ENCODE data around the gene SLC25A41. TPM values are rescaled to one million over a fixed set of nuclear protein-coding genes. Genes with fewer than 3 reads are reported as not detected.

The SLC25A41 gene
- total RNA-seq, 1 donor from 2014 or later = 0.30 TPM

GRCh38 chr19:6417713-6418561, 15.6 kb downstream of the SLC25A41 start:
- peaks cover 9% of the 10 kb centered on the region for H3K4me1 Mint-ChIP-seq (ENCODE audit: low read depth)
- peaks cover 82% of the 10 kb centered on the region for H3K36me3 Mint-ChIP-seq (ENCODE audit: low read depth)
- no peak overlapping the region for H3K4me3 Mint-ChIP-seq (ENCODE audit: low read depth)
- DNase-seq (ENCODE audit: low spot score) = no peak
- no peaks in the 10 kb centered on the region for H3K9me3 Mint-ChIP-seq
- no peak overlapping the region for H3K27ac Mint-ChIP-seq
- H3K27me3 Mint-ChIP-seq (ENCODE audit: low read depth) = no peaks in the 10 kb centered on the region
- intact Hi-C loops (cut with micrococcal nuclease) = no loop called here

GRCh38 chr19:6416658-6417405, 16.7 kb downstream of the SLC25A41 start:
- Mint-ChIP-seq H3K4me3 (ENCODE audit: low read depth) (no peak overlapping the region), H3K9me3 (no peaks in the 10 kb centered on the region), H3K27me3 (ENCODE audit: low read depth) (no peaks in the 10 kb centered on the region), H3K36me3 (ENCODE audit: low read depth) (peaks cover 71% of the 10 kb centered on the region), H3K27ac (no peak overlapping the region), H3K4me1 (ENCODE audit: low read depth) (peaks cover 2% of the 10 kb centered on the region)
- no peak for DNase-seq (ENCODE audit: low spot score)
- intact Hi-C loops (cut with micrococcal nuclease) = no loop called here

GRCh38 chr19:6415591-6416190, 17.9 kb downstream of the SLC25A41 start:
- no peaks in the 10 kb centered on the region for H3K9me3 Mint-ChIP-seq
- intact Hi-C loops (cut with micrococcal nuclease) = no loop called here
- peaks cover 60% of the 10 kb centered on the region for H3K36me3 Mint-ChIP-seq (ENCODE audit: low read depth)
- no peaks in the 10 kb centered on the region for H3K4me1 Mint-ChIP-seq (ENCODE audit: low read depth)
- DNase-seq (ENCODE audit: low spot score) = no peak
- no peaks in the 10 kb centered on the region for H3K27me3 Mint-ChIP-seq (ENCODE audit: low read depth)
- H3K4me3 Mint-ChIP-seq (ENCODE audit: low read depth) = no peak overlapping the region
- H3K27ac Mint-ChIP-seq = no peak overlapping the region

GRCh38 chr19:6414793-6415590, 18.6 kb downstream of the SLC25A41 start:
- intact Hi-C loops (cut with micrococcal nuclease) = no loop called here
- no peak overlapping the region for H3K27ac Mint-ChIP-seq
- no peak overlapping the region for H3K4me3 Mint-ChIP-seq (ENCODE audit: low read depth)
- H3K36me3 Mint-ChIP-seq (ENCODE audit: low read depth) = peaks cover 53% of the 10 kb centered on the region
- no peaks in the 10 kb centered on the region for H3K27me3 Mint-ChIP-seq (ENCODE audit: low read depth)
- no peaks in the 10 kb centered on the region for H3K4me1 Mint-ChIP-seq (ENCODE audit: low read depth)
- DNase-seq (ENCODE audit: low spot score) = no peak
- no peaks in the 10 kb centered on the region for H3K9me3 Mint-ChIP-seq

- H3K27ac Mint-ChIP-seq = no peak overlapping the region
- intact Hi-C loops (cut with micrococcal nuclease) = no loop called here
- H3K27me3 Mint-ChIP-seq (ENCODE audit: low read depth) = no peaks in the 10 kb centered on the region
- DNase-seq (ENCODE audit: low spot score) = no peak
- H3K9me3 Mint-ChIP-seq = no peaks in the 10 kb centered on the region
- H3K36me3 Mint-ChIP-seq (ENCODE audit: low read depth) = peaks cover 46% of the 10 kb centered on the region
- H3K4me1 Mint-ChIP-seq (ENCODE audit: low read depth) = no peaks in the 10 kb centered on the region
- no peak overlapping the region for H3K4me3 Mint-ChIP-seq (ENCODE audit: low read depth)
Observed at GRCh38 chr19:6413721-6414643, 19.6 kb downstream of the SLC25A41 start.

GRCh38 chr19:6413291-6413690, 20.3 kb downstream of the SLC25A41 start:
- H3K27ac Mint-ChIP-seq = no peak overlapping the region

GRCh38 chr19:6412447-6413091, 21.0 kb downstream of the SLC25A41 start:
- no peaks in the 10 kb centered on the region for H3K27me3 Mint-ChIP-seq (ENCODE audit: low read depth)
- no peak for DNase-seq (ENCODE audit: low spot score)
- H3K27ac Mint-ChIP-seq = no peak overlapping the region
- H3K4me1 Mint-ChIP-seq (ENCODE audit: low read depth) = no peaks in the 10 kb centered on the region
- no peaks in the 10 kb centered on the region for H3K9me3 Mint-ChIP-seq
- H3K36me3 Mint-ChIP-seq (ENCODE audit: low read depth) = peaks cover 32% of the 10 kb centered on the region
- intact Hi-C loops (cut with micrococcal nuclease) = no loop called here
- no peak overlapping the region for H3K4me3 Mint-ChIP-seq (ENCODE audit: low read depth)

More at GRCh38 chr19:6413291-6413690, 20.3 kb downstream of the SLC25A41 start:
- Mint-ChIP-seq H3K36me3 (ENCODE audit: low read depth) (peaks cover 39% of the 10 kb centered on the region), H3K4me3 (ENCODE audit: low read depth) (no peak overlapping the region), H3K4me1 (ENCODE audit: low read depth) (no peaks in the 10 kb centered on the region), H3K27me3 (ENCODE audit: low read depth) (no peaks in the 10 kb centered on the region), H3K9me3 (no peaks in the 10 kb centered on the region)
- DNase-seq (ENCODE audit: low spot score) = no peak
- intact Hi-C loops (cut with micrococcal nuclease) = no loop called here

GRCh38 chr19:6412061-6412446, 21.5 kb downstream of the SLC25A41 start:
- H3K9me3 Mint-ChIP-seq = no peaks in the 10 kb centered on the region
- H3K4me3 Mint-ChIP-seq (ENCODE audit: low read depth) = no peak overlapping the region
- DNase-seq (ENCODE audit: low spot score) = no peak
- peaks cover 27% of the 10 kb centered on the region for H3K36me3 Mint-ChIP-seq (ENCODE audit: low read depth)
- intact Hi-C loops (cut with micrococcal nuclease) = no loop called here
- H3K27ac Mint-ChIP-seq = no peak overlapping the region
- no peaks in the 10 kb centered on the region for H3K27me3 Mint-ChIP-seq (ENCODE audit: low read depth)
- H3K4me1 Mint-ChIP-seq (ENCODE audit: low read depth) = no peaks in the 10 kb centered on the region

GRCh38 chr19:6409346-6409745, 24.2 kb downstream of the SLC25A41 start:
- Mint-ChIP-seq H3K27ac (no peak overlapping the region), H3K9me3 (no peaks in the 10 kb centered on the region), H3K27me3 (ENCODE audit: low read depth) (no peaks in the 10 kb centered on the region), H3K4me3 (ENCODE audit: low read depth) (no peak overlapping the region), H3K36me3 (ENCODE audit: low read depth) (peaks cover 6% of the 10 kb centered on the region), H3K4me1 (ENCODE audit: low read depth) (no peaks in the 10 kb centered on the region)
- no peak for DNase-seq (ENCODE audit: low spot score)
- intact Hi-C loops (cut with micrococcal nuclease) = no loop called here

GRCh38 chr19:6406401-6406800, 27.2 kb downstream of the SLC25A41 start:
- no peak for DNase-seq (ENCODE audit: low spot score)
- Mint-ChIP-seq H3K9me3 (no peaks in the 10 kb centered on the region), H3K4me1 (ENCODE audit: low read depth) (no peaks in the 10 kb centered on the region), H3K27me3 (ENCODE audit: low read depth) (peaks cover 2% of the 10 kb centered on the region), H3K27ac (no peak overlapping the region), H3K4me3 (ENCODE audit: low read depth) (no peak overlapping the region), H3K36me3 (ENCODE audit: low read depth) (no peaks in the 10 kb centered on the region)
- intact Hi-C loops (cut with micrococcal nuclease) = no loop called here

GRCh38 chr19:6402837-6403608, 30.5 kb downstream of the SLC25A41 start:
- no peaks in the 10 kb centered on the region for H3K9me3 Mint-ChIP-seq
- peaks cover 2% of the 10 kb centered on the region for H3K27me3 Mint-ChIP-seq (ENCODE audit: low read depth)
- H3K36me3 Mint-ChIP-seq (ENCODE audit: low read depth) = no peaks in the 10 kb centered on the region
- intact Hi-C loops (cut with micrococcal nuclease) = no loop called here
- no peak overlapping the region for H3K4me3 Mint-ChIP-seq (ENCODE audit: low read depth)
- no peak overlapping the region for H3K27ac Mint-ChIP-seq
- DNase-seq (ENCODE audit: low spot score) = no peak
- no peaks in the 10 kb centered on the region for H3K4me1 Mint-ChIP-seq (ENCODE audit: low read depth)

Data from activated T-helper 2 cell treated with anti-CD3 and anti-CD28 coated beads, Interferon-gamma antibody, Interleukin-2, Interleukin-4, amounts not matched to agents 10 μg/mL and 5 μg/mL and 100 μg/mL, durations not matched to agents 14 hours and 24 hours and 36 hours (primary cell).